Panc1 (cell line): Measurements from ENCODE around the gene POU4F3. TPM values are rescaled to one million over a fixed set of nuclear protein-coding genes. Genes with fewer than 3 reads are reported as not detected.

Experiments used
- ATAC-seq: fragments of 200-7000 bp; cut with Tn5 transposase; 2 replicates; pipeline ENCODE4 v1.9.1; 2020; ENCODE audit warnings: mild to moderate bottlenecking, moderate library complexity
- BruUV-seq: library from RNA; stranded (reverse); fragments of 400-500 nt; replicated peaks from 2 replicates; lab custom pipeline; 2021; lab: Mats Ljungman, UMichigan
- CTCF ChIA-PET: fragments of 300-600 bp; sonication (Branson Sonifier 250); formaldehyde crosslinking; loops from one replicate; lab custom pipeline; 2022; ENCODE audit warnings: antibody characterized with exemption; lab: Charles Lee
- POLR2A ChIA-PET: fragments of 300-600 bp; sonication (Branson Sonifier 250); formaldehyde crosslinking; loops from one replicate; lab custom pipeline; 2022; ENCODE audit warnings: antibody characterized with exemption; lab: Charles Lee
- DNase-seq: peaks from one replicate; pipeline ENCODE4 v3.0.0-alpha.2; 2010; ENCODE audit warnings: low read depth, low spot score
- H3K27ac ChIP-seq: 2 replicates; pipeline ENCODE4 v1.5.1; 2011; ENCODE audit warnings: mild to moderate bottlenecking, low read length, inconsistent platforms
- H3K27me3 ChIP-seq: fragments of 200-500 bp; sonication (Bioruptor generic); 2 replicates; pipeline ENCODE4 v1.6.0; 2014; ENCODE audit warnings: low read length, inconsistent platforms; ENCODE audit not compliant: control insufficient read depth, insufficient read depth
- H3K36me3 ChIP-seq: fragments of 200-500 bp; sonication (Bioruptor generic); 2 replicates; pipeline ENCODE4 v1.5.1; 2014; ENCODE audit warnings: inconsistent platforms, mild to moderate bottlenecking, low read length, moderate library complexity; ENCODE audit not compliant: control insufficient read depth, insufficient read depth
- H3K4me1 ChIP-seq: 2 replicates; pipeline ENCODE4 v1.5.1; 2011; ENCODE audit warnings: inconsistent platforms, mild to moderate bottlenecking, low read length, moderate library complexity; ENCODE audit not compliant: control insufficient read depth, insufficient read depth
- H3K4me3 ChIP-seq, 2 experiments: 2 replicates each; pipeline ENCODE4 v1.5.1; 2011 to 2012; ENCODE audit warnings: low read depth in 2 of 2, low read length in 2 of 2, mild to moderate bottlenecking in 2 of 2, inconsistent platforms in 1 of 2, moderate library complexity in 1 of 2
- H3K9me3 ChIP-seq: fragments of 200-500 bp; sonication (Bioruptor generic); 2 replicates; pipeline ENCODE4 v1.5.1; 2014; ENCODE audit warnings: low read depth, mild to moderate bottlenecking, inconsistent platforms, low read length, moderate library complexity; ENCODE audit not compliant: control insufficient read depth, insufficient read depth
- POLR2AphosphoS5 ChIP-seq: IDR thresholded peaks from 2 replicates; pipeline ENCODE4 v1.6.1; 2012; ENCODE audit warnings: mild to moderate bottlenecking, low read depth, low read length, moderate library complexity
- SIN3A ChIP-seq: IDR thresholded peaks from 2 replicates; pipeline ENCODE4 v1.6.1; 2012; ENCODE audit warnings: low read depth, mild to moderate bottlenecking, low read length, moderate library complexity, borderline replicate concordance; ENCODE audit not compliant: insufficient read depth
- TCF7L2 ChIP-seq: IDR thresholded peaks from 2 replicates; pipeline ENCODE4 v1.6.1; 2011; ENCODE audit warnings: mild to moderate bottlenecking, low read depth, low read length, inconsistent platforms
- in situ Hi-C: cut with HindIII; loops from 2 replicates; pipeline ENCODE4 v1.10.0; 2016; ENCODE audit warnings: low sequenced_read_pairs, low pct_unique_long_range_greater_than_20kb
- intact Hi-C: fragments of 100-400 bp; cut with micrococcal nuclease; formaldehyde crosslinking; loops from one replicate; pipeline ENCODE4 v1.10.0; 2022; ENCODE audit not compliant: unreplicated experiment
- total RNA-seq: library from RNA; stranded (reverse); gene quantifications from one replicate; pipeline ENCODE4 v1.2.1, GENCODE V29; 2021; ENCODE audit not compliant: unreplicated experiment
- TF ChIP-seq, protein P1 (sequence below): fragments of 450-650 bp; IDR thresholded peaks from 2 replicates; pipeline ENCODE4 v1.5.1; 2017; ENCODE audit warnings: mild to moderate bottlenecking
- TF ChIP-seq, protein P2 (sequence below), 2 experiments: IDR thresholded peaks; 2 replicates each; pipeline ENCODE4 v1.6.1; 2011 to 2012; ENCODE audit warnings: low read depth in 2 of 2, control low read depth in 1 of 2, low read length in 1 of 2, mild to moderate bottlenecking in 1 of 2, moderate library complexity in 1 of 2; ENCODE audit not compliant: insufficient read depth in 1 of 2

The POU4F3 gene
- total RNA-seq, 1 experiment from 2014 or later, result 0.15 TPM

DNA sequence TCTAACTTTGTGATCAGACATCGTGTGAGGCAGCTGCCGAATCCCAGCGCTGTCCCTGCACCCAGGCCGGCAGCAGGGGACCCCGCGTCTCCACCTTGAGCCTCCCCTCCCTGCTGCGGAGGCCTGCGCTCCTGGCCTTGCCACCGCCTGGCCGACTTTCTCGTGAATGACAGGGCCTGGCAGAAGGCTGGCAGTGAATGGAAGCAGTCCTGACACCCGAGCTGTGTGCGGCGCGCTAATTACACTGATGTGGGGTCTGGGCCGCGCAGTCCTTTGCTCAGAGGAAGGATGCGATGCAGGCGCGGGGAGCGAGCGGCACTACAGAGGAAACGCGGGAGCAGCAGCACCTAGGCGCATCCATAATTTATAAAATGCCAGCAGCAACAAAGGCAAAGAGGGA is 40.3 kb downstream of the POU4F3 start:
- POLR2A ChIA-PET, result no interaction called here
- Histone ChIP-seq H3K36me3 (no peaks in the 10 kb centered on the region), H3K27me3 (peaks cover 3% of the 10 kb centered on the region; the same call in 1 of the 2 replicates), H3K4me3 (no peak overlapping the region), H3K27ac (no peak overlapping the region), H3K9me3 (no peaks in the 10 kb centered on the region), H3K4me1 (no peaks in the 10 kb centered on the region)
- TF ChIP-seq, protein P1, sequence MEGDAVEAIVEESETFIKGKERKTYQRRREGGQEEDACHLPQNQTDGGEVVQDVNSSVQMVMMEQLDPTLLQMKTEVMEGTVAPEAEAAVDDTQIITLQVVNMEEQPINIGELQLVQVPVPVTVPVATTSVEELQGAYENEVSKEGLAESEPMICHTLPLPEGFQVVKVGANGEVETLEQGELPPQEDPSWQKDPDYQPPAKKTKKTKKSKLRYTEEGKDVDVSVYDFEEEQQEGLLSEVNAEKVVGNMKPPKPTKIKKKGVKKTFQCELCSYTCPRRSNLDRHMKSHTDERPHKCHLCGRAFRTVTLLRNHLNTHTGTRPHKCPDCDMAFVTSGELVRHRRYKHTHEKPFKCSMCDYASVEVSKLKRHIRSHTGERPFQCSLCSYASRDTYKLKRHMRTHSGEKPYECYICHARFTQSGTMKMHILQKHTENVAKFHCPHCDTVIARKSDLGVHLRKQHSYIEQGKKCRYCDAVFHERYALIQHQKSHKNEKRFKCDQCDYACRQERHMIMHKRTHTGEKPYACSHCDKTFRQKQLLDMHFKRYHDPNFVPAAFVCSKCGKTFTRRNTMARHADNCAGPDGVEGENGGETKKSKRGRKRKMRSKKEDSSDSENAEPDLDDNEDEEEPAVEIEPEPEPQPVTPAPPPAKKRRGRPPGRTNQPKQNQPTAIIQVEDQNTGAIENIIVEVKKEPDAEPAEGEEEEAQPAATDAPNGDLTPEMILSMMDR, result no peak
- TF ChIP-seq, protein P2, sequence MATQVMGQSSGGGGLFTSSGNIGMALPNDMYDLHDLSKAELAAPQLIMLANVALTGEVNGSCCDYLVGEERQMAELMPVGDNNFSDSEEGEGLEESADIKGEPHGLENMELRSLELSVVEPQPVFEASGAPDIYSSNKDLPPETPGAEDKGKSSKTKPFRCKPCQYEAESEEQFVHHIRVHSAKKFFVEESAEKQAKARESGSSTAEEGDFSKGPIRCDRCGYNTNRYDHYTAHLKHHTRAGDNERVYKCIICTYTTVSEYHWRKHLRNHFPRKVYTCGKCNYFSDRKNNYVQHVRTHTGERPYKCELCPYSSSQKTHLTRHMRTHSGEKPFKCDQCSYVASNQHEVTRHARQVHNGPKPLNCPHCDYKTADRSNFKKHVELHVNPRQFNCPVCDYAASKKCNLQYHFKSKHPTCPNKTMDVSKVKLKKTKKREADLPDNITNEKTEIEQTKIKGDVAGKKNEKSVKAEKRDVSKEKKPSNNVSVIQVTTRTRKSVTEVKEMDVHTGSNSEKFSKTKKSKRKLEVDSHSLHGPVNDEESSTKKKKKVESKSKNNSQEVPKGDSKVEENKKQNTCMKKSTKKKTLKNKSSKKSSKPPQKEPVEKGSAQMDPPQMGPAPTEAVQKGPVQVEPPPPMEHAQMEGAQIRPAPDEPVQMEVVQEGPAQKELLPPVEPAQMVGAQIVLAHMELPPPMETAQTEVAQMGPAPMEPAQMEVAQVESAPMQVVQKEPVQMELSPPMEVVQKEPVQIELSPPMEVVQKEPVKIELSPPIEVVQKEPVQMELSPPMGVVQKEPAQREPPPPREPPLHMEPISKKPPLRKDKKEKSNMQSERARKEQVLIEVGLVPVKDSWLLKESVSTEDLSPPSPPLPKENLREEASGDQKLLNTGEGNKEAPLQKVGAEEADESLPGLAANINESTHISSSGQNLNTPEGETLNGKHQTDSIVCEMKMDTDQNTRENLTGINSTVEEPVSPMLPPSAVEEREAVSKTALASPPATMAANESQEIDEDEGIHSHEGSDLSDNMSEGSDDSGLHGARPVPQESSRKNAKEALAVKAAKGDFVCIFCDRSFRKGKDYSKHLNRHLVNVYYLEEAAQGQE (IDR thresholded peaks at IDR 0.05; ENCODE audit: insufficient read depth in 1 of 2, low read depth in 2 of 2, low read length in 1 of 2), result no peak
- TF ChIP-seq POLR2AphosphoS5 (no peak), SIN3A (no peak), TCF7L2 (no peak)
- ATAC-seq (no peak), DNase-seq (no peak)
- in situ Hi-C loops (no loop called here), intact Hi-C loops (no loop called here)
- CTCF ChIA-PET, result no interaction called here
- BruUV-seq, result no TSS peak

DNA sequence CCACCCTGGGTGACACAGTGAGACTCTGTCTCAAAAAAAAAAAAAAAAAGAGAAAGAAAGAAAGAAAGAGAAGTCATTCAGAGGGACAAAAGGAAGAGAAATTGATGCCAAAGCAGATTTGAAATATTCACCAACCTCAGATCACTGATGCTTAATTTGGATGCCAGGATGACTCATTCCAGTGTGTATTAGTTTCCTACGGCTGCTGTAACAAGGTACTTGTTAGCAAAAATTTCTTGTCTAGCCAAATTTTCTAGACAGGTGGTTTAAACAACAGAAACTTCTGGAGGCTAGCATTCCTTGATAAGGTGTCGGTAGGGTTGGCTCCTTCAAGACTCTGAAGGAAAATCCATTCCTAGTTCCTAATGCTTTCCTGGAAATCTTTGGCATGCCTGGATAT is 42.1 kb downstream of the POU4F3 start:
- H3K36me3 ChIP-seq, result no peaks in the 10 kb centered on the region
- no TSS peak for BruUV-seq
- H3K27me3 ChIP-seq, result peaks cover 3% of the 10 kb centered on the region; the same call in 1 of the 2 replicates
- ATAC-seq (no peak), DNase-seq (no peak)
- no peaks in the 10 kb centered on the region for H3K4me1 ChIP-seq
- POLR2A ChIA-PET, result no interaction called here
- no peaks in the 10 kb centered on the region for H3K9me3 ChIP-seq
- CTCF ChIA-PET, result no interaction called here
- in situ Hi-C loops, result no loop called here
- H3K4me3 ChIP-seq, result no peak overlapping the region
- intact Hi-C loops, result no loop called here
- H3K27ac ChIP-seq, result no peak overlapping the region
- TF ChIP-seq TCF7L2 (no peak), SIN3A (no peak), POLR2AphosphoS5 (no peak)
- TF ChIP-seq, protein P1, result no peak
- TF ChIP-seq, protein P2 (IDR thresholded peaks at IDR 0.05; ENCODE audit: insufficient read depth in 1 of 2, low read depth in 2 of 2, low read length in 1 of 2), result no peak
